Activated naive CD8-positive, alpha-beta T cell treated with anti-CD3 and anti-CD28 coated beads, Interleukin-2, amount 50 U/mL, for 24 hours (primary cell): ENCODE measurements around the gene MPP1.

Source experiments
- ATAC-seq: fragments of 150-1000 bp; cut with Tn5 transposase; one replicate; pipeline ENCODE4 v1.10.0; 2021
- DNase-seq: peaks from one replicate; pipeline ENCODE4 v3.0.0; 2021
- H3K27ac Mint-ChIP-seq: one replicate; pipeline ENCODE4 v1.8.0; 2021; ENCODE audit warnings: mild to moderate bottlenecking, mixed read lengths
- H3K27me3 Mint-ChIP-seq: one replicate; pipeline ENCODE4 v1.8.0; 2021; ENCODE audit warnings: mixed read lengths
- H3K36me3 Mint-ChIP-seq: one replicate; pipeline ENCODE4 v1.8.0; 2021; ENCODE audit warnings: low read depth, mixed read lengths
- H3K4me1 Mint-ChIP-seq: one replicate; pipeline ENCODE4 v1.8.0; 2021; ENCODE audit warnings: mixed read lengths
- H3K4me3 Mint-ChIP-seq: one replicate; pipeline ENCODE4 v1.8.0; 2021; ENCODE audit warnings: mild to moderate bottlenecking, moderate library complexity, mixed read lengths
- H3K9me3 Mint-ChIP-seq: one replicate; pipeline ENCODE4 v1.8.0; 2021; ENCODE audit warnings: mixed read lengths

The MPP1 gene

DNA sequence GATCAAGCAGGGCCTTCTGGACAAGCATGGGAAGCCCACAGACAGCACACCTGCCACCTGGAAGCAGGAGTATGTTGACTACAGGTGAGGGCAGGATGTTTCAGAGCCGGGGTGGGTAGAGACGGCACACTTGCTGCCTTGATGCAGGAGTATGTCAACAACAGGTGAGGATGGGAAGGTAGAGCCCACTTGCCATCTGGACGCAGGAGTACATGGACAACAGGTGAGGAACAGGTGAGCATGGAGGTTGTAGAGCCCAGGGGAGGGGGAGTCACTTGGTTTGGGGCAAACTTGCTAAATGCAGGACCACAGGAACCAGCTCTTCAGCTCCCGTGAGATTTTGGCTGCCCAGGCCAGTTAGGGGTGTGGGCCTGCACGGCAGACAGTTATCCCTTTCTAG, 30.7 kb downstream of the MPP1 start:
- peaks cover 45% of the 10 kb centered on the region for H3K36me3 Mint-ChIP-seq
- peak overlapping the region; percentile 21 for H3K4me3 Mint-ChIP-seq
- H3K4me1 Mint-ChIP-seq, result peaks cover 27% of the 10 kb centered on the region
- ATAC-seq (no peak), DNase-seq (no peak)
- H3K27ac Mint-ChIP-seq, result no peak overlapping the region
- no peaks in the 10 kb centered on the region for H3K9me3 Mint-ChIP-seq
- H3K27me3 Mint-ChIP-seq, result no peaks in the 10 kb centered on the region

DNA sequence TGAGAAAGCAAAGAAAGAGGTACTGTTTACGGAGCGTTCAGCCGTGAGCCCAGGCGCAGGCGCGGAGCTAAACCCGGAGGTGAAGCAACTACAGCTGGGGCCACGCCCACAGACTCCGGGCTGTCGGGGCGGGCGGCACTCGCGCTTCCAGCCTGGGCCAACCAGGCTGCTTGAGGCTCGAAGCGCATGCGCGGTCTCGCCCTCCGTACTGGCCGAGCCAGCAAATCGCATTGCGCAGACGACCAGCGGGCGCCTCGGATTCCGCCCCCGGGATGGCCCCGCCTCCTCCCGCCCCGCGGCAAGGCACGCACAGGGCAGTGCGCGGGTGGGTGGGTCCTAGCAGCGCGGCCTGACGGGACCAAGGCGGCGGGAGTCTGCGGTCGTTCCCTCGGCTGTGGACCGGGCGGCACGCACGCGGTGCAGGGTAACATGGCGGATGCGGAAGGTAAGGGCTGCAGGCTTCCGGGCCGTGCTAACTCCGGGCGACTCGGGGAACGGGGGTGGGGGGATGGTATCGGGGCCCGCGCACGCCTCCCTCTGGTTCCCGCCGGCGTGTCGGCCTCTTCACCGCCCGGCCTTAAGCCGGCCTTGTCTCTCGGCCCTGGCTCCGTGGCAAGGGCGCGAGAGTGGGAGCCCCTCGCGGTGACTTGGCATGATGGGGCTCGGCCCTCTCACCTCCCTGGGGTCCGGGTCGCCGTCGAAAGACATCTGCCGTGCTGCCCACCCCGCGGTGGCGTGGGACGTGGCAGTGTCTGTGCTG, 42.6 kb downstream of the MPP1 start, which contains the start of gene DKC1:
DKC1 (plus strand) TSS at position 328 of the 760 bp plus-strand sequence; CDS start at position 430, 102 bp downstream.
- peak within 1 kb of the TSS; percentile 92 for H3K27ac Mint-ChIP-seq
- DNase-seq, result peak; percentile 94
- no peaks in the 10 kb centered on the region for H3K27me3 Mint-ChIP-seq
- peaks cover 40% of the 10 kb centered on the region for H3K4me1 Mint-ChIP-seq
- peak; percentile 90 for ATAC-seq
- H3K4me3 Mint-ChIP-seq, result peak within 1 kb of the TSS; percentile 88
- H3K36me3 Mint-ChIP-seq, result peaks cover 34% of the 10 kb centered on the region
- H3K9me3 Mint-ChIP-seq, result no peaks in the 10 kb centered on the region

DNA sequence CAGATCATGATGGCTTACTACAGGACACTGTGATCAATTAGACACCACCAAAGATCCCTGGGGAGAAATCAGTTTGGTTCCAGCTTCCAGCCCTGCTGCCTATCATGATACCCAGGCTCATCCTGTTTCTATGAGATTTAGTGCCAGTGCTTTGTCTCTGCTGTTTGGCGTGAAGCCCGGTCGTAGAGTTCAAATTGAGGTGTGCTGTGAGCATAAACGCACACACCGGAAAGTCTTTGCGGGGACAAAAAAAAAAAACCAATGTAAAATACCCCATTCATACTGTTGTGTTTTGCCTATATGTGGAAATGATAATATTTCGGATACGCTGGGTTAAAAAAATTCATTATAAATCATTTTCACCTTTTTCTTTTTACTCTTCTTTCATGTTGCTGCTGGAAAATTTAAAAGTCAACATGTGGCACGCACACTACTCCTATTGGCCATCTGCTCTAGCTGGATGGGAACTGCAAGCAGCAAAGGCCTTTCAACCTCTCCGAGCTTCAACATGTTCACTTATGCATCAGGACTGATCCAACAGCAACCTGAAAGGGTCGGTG, 43.2 kb downstream of the MPP1 start:
- no peaks in the 10 kb centered on the region for H3K9me3 Mint-ChIP-seq
- ATAC-seq (no peak), DNase-seq (no peak)
- H3K4me3 Mint-ChIP-seq, result peak overlapping the region; percentile 88
- H3K36me3 Mint-ChIP-seq, result peaks cover 30% of the 10 kb centered on the region
- H3K27ac Mint-ChIP-seq, result peak overlapping the region; percentile 92
- no peaks in the 10 kb centered on the region for H3K27me3 Mint-ChIP-seq
- peaks cover 36% of the 10 kb centered on the region for H3K4me1 Mint-ChIP-seq

DNA sequence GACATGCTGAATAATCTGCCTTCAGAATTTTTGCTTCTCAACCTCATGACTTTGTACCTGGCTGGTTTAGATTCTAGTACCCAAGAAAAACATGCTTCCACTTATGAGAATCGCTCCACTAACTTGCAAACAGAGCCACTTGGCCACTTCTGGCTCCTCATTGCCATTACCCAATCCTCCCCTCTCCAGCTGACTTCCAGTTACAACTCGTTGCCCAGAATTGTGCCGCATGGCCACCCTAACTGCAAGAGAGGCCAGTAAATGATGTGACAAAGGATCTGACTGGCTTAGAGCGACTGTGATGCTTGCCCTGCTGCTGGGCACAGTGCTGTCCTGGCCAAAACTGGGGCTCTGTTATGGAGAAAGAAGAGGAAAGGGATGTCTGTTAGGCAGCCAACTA, 46.6 kb downstream of the MPP1 start:
- H3K9me3 Mint-ChIP-seq, result no peaks in the 10 kb centered on the region
- peaks cover 19% of the 10 kb centered on the region for H3K4me1 Mint-ChIP-seq
- H3K4me3 Mint-ChIP-seq, result no peak overlapping the region
- peaks cover 7% of the 10 kb centered on the region for H3K36me3 Mint-ChIP-seq
- no peak for ATAC-seq
- DNase-seq, result no peak
- no peak overlapping the region for H3K27ac Mint-ChIP-seq
- no peaks in the 10 kb centered on the region for H3K27me3 Mint-ChIP-seq

DNA sequence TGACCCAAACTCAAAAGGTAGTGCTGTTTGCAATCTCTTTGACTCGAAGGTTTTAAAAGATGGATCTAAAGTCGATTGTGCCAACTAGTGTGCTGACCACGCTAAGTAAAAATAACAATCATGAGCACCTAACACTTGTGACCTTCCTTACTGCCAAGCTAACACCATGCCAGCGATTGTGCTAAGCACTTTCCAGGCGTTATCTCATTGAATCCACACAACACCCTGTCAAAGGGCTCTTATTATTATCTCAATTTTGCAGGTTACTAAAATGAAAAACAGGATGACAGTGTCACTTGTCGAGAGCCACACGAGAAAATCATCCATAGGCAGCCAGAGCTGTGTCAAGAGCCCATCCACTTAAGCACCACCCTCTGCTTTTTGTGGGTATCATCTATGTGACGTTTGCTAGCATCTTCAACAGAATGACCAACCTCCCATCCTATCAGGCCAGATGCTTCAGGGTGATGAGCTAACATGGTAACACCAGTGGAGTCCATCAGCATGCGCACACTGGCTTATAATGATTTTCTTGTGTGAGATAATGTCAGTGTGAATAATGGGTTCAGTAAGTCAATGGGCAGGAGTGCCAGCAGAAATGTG, 53.5 kb downstream of the MPP1 start:
- no peaks in the 10 kb centered on the region for H3K9me3 Mint-ChIP-seq
- H3K4me1 Mint-ChIP-seq, result peaks cover 19% of the 10 kb centered on the region
- peak overlapping the region; percentile 64 for H3K27ac Mint-ChIP-seq
- DNase-seq (no peak), ATAC-seq (no peak)
- H3K4me3 Mint-ChIP-seq, result peak overlapping the region; percentile 73
- H3K27me3 Mint-ChIP-seq, result no peaks in the 10 kb centered on the region
- H3K36me3 Mint-ChIP-seq, result no peaks in the 10 kb centered on the region

DNA sequence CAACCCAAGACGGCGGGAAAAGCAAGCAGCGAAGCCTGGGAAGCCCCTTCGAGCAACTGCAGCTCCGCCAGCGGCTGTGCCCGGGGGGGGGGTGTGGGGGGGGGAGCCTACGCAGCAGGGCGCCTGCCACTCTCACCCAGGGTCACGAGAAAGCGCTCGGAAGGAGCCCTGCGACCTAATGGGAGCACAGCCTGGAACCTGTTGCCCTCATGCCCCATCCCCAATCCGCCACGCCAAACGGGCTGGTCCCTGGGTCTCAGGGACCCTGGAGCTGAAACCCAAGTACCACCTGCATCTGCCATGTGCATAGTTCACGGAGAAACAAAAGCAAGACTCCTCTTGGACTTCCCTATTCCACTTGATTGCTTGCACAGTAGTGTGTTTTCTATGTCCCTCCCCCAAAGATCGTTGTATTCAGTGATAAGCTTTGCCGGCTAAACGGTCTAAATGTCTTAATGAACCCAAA, 54.0 kb downstream of the MPP1 start:
- Mint-ChIP-seq H3K27me3 (no peaks in the 10 kb centered on the region), H3K4me1 (peaks cover 24% of the 10 kb centered on the region), H3K4me3 (peak overlapping the region; percentile 73), H3K27ac (peak overlapping the region; percentile 64), H3K9me3 (no peaks in the 10 kb centered on the region), H3K36me3 (peaks cover 1% of the 10 kb centered on the region)
- DNase-seq (no peak), ATAC-seq (no peak)

DNA sequence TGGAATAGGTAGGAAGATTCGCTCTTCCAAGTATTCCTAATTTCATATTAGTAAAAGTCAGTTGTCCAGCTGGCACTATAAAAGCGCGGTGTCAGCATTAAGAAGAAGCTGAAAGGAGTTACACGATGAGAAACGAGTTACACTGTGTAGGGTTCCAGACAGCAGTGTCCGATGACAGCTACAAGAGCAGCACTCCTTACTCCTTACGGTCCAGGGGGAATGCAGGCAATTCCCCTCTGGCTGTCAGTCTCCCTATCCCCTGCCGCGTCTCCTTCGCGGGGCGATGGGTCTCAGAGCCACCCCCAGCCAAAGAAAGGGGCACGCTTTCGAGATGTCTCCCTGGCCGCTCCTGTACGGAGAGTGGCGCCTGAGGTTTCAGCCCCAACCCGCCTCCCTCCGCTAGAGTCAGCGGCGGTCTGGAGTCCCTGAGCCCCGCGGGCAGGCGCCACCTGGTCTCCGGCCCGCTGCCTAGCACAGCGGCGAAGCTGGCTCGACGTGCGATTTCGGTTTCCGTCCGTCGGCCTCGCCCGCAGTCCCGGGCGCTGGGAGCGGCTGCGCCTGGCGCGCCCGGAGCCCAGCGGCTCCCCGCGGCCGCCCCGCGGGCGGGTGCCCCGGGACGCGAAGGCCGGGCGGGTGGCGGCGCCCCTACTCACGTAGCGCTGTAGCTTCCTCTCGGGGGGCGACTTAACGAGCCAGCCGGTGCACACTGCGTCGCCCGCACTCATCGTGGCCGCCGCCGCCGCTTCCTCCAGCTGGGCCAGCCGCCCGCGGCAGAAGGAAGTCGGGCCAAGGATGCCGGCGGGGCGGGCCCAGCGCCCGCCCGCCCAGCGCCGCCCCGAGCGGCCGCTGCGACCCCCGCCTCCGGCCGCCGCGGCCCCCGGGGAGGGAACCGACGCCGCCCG, 54.7 kb downstream of the MPP1 start, which contains the start of gene GAB3:
GAB3 (minus strand) TSS at position 777 of the 902 bp plus-strand sequence; CDS start at position 725, 52 bp downstream.
- Mint-ChIP-seq H3K36me3 (peaks cover 4% of the 10 kb centered on the region), H3K27me3 (no peaks in the 10 kb centered on the region), H3K4me3 (peak within 1 kb of the TSS; percentile 73), H3K4me1 (peaks cover 27% of the 10 kb centered on the region), H3K27ac (peak within 1 kb of the TSS; percentile 64), H3K9me3 (no peaks in the 10 kb centered on the region)
- ATAC-seq (peak; percentile 77), DNase-seq (peak; percentile 43)

DNA sequence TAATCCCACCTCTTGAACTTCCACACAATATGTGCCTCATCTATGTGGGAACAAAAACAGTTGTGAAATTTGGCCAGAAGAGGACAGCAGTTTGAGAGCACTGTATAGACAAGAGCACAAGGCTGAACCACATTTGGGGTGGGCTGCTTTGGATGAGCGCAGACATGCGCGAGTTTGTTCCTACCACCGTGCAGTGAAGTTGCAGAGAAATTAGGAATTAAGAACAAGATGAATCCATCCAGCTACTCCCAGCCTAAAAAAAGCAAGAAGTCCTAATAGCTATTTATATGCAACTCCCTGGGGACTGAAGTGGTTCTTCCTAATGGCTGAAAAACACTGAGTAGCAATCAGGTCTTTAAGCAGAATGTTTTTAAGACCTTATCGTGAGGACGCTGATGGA, 55.4 kb downstream of the MPP1 start:
- Mint-ChIP-seq H3K36me3 (peaks cover 4% of the 10 kb centered on the region), H3K27me3 (no peaks in the 10 kb centered on the region), H3K27ac (no peak overlapping the region), H3K4me1 (peaks cover 27% of the 10 kb centered on the region), H3K9me3 (no peaks in the 10 kb centered on the region), H3K4me3 (peak overlapping the region; percentile 69)
- DNase-seq (no peak), ATAC-seq (no peak)

DNA sequence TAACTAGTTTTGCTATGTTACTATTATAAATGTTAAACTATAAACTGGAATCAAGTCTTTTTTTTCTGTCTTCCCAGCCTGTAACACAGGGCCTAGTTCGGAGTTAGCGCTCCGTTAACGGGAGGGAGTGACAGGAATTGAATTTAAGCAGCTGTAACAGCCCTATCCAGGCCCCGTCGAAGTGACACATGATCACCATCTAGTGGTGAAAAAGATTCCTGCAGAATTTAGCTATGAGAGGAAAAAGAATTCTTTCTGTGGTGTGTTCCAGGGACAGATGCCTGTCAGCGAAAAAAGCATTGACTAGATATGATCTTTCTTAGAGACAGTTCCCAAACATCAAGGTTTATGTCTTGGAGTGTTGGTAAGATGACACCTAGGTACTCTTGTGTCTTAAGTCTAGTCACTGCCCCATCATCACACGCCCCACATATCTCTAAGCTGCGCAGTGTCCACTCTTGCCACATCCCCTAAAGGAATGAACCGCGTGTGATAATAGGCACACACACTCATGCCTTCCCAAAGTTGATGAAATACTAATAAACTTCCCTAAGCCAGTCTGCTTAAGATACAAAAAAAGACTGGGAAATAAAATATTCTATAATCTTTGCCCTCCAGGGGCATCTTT, 56.5 kb downstream of the MPP1 start:
- no peak overlapping the region for H3K27ac Mint-ChIP-seq
- peak overlapping the region; percentile 29 for H3K4me3 Mint-ChIP-seq
- no peak for DNase-seq

DNA sequence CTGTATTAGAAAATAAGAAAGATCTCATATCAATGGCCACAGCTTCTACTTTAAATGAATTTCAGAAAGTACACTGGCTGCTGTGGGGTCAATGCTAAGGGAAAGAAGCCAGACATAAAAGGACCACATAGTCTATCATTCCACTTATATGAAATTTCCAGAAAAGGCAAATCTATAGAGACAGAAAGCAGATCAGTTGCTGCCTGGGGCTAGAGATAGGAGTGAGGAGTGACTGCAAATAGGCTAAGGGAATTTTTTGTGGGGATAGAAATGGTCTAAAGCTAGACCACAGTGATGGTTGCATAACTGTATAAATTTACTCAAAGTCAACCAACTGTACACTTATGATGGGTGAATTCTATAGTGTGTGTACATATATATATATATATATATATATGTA, 62.7 kb downstream of the MPP1 start:
- ATAC-seq, result no peak
- no peak overlapping the region for H3K27ac Mint-ChIP-seq
- peaks cover 41% of the 10 kb centered on the region for H3K4me1 Mint-ChIP-seq

More for the DNA sequence above, 56.5 kb downstream of the MPP1 start:
- peaks cover 31% of the 10 kb centered on the region for H3K4me1 Mint-ChIP-seq
- no peaks in the 10 kb centered on the region for H3K27me3 Mint-ChIP-seq
- H3K9me3 Mint-ChIP-seq, result no peaks in the 10 kb centered on the region
- peak; percentile 72 for ATAC-seq
- peaks cover 4% of the 10 kb centered on the region for H3K36me3 Mint-ChIP-seq

DNA sequence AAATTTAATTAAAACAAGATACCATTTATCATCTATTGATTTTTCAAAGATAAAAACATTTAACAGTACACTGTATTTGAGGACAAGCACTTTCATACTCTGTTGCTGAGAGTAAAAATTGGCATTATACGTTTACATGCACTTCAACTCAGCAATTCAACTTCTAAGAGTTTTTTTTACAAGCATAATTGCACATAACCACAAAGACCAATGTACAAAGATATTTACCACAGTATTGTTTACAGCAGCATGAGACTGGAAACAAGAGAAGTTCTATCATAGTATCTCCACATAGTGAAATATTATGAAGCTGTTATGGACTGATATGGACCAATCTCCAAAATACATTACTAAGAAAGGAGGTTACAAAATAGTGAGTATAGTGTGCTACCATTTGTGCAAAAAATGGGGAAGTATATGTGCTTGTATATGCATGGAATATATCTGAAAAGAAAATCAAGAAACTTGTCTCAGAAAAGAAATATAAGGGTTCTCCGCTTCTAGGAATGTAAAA, 65.3 kb downstream of the MPP1 start:
- Mint-ChIP-seq H3K27ac (no peak overlapping the region), H3K36me3 (no peaks in the 10 kb centered on the region)
- ATAC-seq, result no peak

More for the DNA sequence above, 62.7 kb downstream of the MPP1 start:
- H3K9me3 Mint-ChIP-seq, result no peaks in the 10 kb centered on the region
- DNase-seq, result no peak
- peaks cover 4% of the 10 kb centered on the region for H3K36me3 Mint-ChIP-seq
- no peaks in the 10 kb centered on the region for H3K27me3 Mint-ChIP-seq
- H3K4me3 Mint-ChIP-seq, result no peak overlapping the region

DNA sequence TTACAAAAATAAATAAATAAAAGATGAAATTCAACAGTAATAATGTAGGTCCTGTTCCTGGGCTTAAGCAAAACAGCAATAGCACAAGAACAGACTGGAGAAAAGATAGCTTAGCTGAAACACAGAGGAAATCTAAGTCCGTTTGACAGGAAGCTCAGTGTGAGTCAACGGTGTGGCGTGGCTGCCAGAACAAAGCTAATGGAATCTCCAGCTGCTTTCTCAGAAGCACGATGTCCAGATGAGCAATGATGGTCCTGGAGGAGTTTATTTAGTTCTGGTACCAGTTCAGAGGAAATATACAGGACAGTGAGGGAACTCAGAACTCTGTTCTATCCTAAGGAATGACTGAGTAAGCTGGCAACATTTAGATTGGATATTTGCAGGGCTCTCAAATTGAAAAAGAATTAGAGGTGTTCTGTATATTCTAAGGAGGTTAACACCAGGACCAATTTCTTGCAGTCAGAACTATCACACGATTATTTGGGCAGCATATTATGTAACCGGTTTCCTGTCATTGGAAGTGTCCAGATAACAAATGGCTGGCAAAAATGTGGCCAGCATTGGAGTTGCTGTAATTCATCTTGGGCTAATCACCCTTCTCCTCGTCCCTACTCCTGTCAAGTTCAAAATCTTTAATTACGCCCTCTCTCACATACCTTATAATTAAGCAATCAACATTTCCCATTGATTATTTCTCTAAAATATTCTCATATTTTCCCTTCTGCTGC, 67.1 kb downstream of the MPP1 start:
- H3K27ac Mint-ChIP-seq, result peak overlapping the region; percentile 86
- H3K36me3 Mint-ChIP-seq, result no peaks in the 10 kb centered on the region
- DNase-seq (no peak), ATAC-seq (peak; percentile 58)
- no peaks in the 10 kb centered on the region for H3K9me3 Mint-ChIP-seq
- H3K4me3 Mint-ChIP-seq, result peak overlapping the region; percentile 46
- H3K4me1 Mint-ChIP-seq, result peaks cover 72% of the 10 kb centered on the region
- no peaks in the 10 kb centered on the region for H3K27me3 Mint-ChIP-seq

More for the DNA sequence above, 65.3 kb downstream of the MPP1 start:
- H3K4me1 Mint-ChIP-seq, result peaks cover 59% of the 10 kb centered on the region
- no peak for DNase-seq
- no peak overlapping the region for H3K4me3 Mint-ChIP-seq
- no peaks in the 10 kb centered on the region for H3K9me3 Mint-ChIP-seq
- H3K27me3 Mint-ChIP-seq, result no peaks in the 10 kb centered on the region

DNA sequence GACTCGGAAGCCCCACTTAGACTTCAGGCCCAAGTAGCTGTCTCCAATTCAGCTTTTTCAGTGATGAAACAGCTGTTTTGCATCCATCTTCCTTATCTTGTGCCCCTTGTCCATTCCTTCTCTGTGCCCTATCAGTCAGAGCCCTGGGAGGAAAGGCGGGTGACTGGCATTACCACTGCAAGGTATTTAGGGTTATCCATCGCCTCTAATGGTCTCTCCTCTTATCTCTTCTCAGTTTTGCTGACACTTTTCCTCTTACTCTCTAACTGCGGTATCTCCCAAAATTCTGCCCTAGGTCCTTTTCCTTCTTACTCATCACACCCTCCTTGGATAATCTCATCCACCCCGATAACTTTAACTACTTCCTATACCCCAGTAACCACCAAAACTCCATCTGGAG, 68.1 kb downstream of the MPP1 start:
- Mint-ChIP-seq H3K27ac (peak overlapping the region; percentile 78), H3K9me3 (no peaks in the 10 kb centered on the region), H3K4me1 (peaks cover 82% of the 10 kb centered on the region), H3K27me3 (no peaks in the 10 kb centered on the region), H3K36me3 (no peaks in the 10 kb centered on the region), H3K4me3 (no peak overlapping the region)
- no peak for ATAC-seq
- no peak for DNase-seq
